Measurements from ENCODE around the gene ZSCAN25.
"Not testable (repeated sequence)": the region's sequence is repeated elsewhere in the genome, so short reads cannot be mapped to it uniquely, and the experiment has no call there.

Gene ZSCAN25

DNA sequence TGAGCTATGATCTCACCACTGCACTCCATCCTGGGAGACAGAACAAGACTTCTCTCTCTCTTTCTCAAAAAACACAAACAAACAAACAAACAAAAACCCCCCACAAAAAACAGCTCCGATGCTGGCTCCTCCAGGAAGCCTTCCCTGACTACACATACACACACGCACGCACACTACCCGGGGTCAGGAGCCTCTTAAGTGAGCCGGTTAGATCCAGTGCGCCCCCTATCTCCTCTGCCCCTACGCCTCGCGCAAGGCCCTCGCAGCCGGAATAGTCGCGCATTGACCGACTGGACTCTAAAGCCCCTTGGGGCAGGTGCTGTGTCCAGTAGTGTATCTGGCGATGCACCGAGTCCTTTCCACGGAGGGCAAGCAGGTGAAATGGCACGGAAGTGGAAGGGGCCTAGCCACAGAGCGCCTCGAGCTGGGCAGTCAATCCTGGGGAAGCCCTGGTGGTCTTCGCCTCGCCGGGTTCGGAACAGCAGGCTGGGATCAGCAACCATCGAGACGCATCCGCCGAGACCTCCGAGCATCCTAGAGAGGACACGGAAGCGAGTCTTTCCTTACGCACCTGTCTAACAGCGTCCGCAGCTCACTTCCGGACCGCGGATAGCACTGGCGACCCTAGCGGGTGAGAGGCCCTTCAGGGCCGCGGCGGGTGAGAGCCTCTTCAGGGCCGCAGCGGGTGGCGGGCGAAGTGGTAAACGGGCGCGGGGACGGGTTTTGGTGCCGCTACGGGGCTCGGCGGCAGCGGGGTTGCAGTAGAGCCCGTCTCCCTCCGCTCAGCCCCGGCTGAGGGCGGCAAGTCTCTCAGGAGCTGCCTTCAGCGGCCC is at the start of gene ZSCAN25:
TSS of gene ZSCAN25 (plus strand) at position 588 of the 833 bp plus-strand sequence. CDS start 2,661 bp downstream, outside the sequence.
- DNase-seq: peak; percentile 90

DNA sequence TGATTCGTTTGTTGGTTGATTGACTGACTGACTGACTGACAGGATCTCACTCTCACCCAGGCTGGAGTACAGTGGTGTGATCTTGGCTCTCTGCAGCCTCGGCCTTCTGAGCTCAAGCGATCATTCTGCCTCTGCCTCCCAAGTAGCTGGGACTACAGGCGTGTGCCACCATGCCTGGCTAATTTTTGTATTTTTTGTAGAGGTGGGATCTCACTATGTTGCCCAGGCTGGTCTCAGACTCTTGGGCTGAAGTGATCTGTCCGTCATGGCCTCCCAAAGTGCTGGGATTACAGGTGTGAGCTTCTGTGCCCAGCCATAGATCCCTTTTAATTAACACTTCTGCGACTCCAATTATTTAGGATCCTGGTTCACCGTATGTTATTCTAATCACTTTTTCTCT is 48.0 kb upstream of the ZSCAN25 start:
- not testable (repeated sequence) for DNase-seq

DNA sequence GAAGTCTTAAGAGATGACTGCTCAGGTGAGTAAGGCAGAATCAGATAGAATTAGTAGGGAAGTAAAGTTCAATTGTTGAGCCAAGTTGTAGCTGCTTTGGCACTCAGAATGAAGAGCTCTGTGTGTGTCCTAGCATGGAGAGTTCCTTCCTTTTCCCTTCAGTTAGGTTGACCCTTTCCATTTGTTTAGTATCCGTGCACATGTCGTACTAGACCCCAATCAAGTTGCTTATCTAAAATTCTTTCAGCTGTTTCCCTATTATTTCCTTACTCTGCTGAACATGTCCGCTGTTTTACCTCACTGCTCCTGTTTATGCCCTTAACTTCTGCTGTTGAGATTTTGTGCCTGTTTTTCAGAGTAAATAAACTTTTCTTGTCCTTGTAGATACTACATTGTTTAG is 45.0 kb upstream of the ZSCAN25 start:
- DNase-seq: no peak

DNA sequence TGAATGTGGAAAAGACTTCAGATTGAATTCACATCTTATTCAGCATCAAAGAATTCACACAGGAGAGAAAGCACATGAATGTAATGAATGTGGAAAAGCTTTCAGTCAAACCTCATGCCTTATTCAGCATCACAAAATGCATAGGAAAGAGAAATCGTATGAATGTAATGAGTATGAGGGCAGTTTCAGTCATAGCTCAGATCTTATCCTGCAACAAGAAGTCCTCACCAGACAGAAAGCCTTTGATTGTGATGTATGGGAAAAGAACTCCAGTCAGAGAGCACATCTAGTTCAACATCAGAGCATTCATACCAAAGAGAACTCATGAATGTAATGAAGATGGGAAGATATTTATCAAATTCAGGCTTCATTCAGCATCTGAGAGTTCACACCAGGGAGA is 43.5 kb upstream of the ZSCAN25 start:
- DNase-seq: no peak

DNA sequence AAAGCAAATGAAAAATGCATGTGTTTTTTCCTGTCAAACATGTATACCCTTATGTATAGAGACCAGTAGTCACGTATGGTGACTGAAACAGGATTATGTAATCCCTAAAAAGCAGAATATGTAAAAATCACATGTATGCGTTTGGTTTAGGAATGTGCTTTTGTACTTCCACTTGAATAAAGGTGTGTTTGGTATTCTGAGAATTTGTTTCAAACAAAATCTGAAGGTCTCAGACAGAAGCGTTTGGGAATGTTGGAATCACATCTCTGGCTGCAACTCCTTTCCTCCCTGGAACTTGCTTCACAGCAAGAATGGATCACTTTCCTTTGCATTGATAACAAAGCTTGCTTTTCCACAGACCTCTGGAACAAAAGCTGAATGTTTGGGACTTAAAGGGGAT is 40.5 kb upstream of the ZSCAN25 start:
- DNase-seq: no peak

DNA sequence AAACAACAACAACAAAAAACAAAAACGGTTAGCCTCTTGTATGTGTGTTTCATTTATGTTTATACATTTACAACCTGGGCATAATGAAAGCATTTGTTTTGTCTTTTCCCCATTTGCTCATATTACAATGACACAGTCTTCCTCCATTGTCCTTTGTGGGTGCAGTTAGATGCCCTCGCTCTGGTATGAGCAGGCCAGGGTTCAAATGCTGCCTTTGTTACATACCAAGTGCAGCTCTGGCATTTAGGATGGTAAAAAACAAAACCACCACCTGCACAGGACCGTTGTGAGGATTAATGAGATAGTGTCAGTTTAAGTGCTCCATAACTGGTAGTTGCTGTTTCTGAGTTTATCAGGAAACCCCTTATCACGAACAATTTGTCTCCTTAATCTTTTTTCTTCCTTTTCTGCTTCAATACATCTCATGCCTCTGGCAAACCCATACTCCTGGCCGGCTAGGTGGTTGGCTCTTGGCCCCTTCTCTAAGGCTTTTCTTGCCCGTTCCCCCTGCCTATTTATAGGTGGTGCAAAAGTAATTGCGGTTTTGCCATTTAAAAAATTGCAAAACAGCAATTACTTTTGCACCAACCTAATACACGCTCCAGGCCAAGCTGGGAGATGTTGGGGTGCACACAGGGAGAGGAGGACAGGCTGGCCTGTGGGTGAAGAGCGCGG is 37.3 kb upstream of the ZSCAN25 start:
- no peak for DNase-seq

DNA sequence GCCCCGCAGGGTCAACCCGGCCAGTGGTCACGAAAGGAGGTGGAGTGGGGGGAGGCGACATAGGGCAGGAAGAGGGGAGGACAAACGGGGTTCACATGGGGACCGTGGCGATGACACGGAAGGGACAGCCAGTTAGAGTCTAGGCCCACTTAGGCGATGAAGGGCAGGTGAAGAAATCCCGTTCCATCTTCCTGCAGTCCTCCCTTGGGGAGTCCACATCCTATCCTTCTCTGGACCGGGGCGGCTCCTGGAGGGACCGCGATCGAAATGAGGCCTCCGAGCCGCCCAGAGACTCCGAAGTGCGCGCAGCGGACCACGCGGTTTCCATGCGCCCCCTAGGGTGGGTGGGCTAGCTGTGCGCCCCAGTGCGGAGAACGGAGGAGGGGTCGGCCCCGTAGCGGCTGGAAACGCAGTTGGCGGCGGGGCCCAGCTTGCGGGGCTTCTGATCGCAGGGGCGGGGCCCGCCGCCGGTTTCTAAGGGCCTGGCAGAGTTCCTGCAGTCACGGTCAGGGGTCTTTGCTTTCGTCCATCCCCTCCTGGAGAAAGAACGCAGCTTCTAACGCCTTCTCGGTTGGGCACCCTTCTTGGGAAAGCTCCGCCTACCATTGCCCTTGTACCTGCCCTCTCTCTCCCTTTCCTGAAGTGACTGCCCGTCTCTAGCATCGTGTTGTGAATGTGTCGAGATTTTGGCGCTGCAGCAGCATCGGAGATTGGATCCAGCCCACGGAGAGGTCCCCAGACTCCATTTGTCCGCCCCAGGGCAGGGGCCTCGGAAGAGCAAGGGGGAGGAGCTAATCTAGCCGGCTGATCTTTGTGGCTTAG is 36.6 kb upstream of the ZSCAN25 start:
- DNase-seq: peak; percentile 39

DNA sequence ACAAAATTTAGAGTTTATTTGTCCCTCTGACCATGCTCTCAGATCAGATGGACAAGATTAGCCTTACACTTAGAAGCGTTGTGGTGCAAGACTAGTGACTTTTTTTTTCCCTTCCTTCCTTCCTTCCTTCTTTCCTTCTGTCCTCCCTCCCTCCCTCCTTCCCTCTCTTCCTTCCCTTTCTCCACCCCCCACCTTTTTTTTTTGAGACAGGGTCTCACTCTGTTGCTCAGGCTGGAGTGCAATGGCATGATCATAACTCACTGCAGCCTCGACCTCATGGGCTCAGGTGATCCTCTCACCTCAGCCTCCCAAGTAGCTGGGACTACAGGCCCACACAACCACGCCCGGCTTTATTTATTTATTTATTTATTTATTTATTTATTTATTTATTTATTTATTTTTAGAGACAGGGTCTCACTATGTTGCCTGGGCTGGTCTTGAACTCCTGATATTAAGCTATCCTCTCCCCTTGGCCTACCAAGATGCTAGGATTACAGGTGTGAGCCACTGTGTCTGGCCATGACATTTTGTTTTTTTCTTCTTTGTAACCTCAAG is 35.9 kb upstream of the ZSCAN25 start:
- not testable (repeated sequence) for DNase-seq

DNA sequence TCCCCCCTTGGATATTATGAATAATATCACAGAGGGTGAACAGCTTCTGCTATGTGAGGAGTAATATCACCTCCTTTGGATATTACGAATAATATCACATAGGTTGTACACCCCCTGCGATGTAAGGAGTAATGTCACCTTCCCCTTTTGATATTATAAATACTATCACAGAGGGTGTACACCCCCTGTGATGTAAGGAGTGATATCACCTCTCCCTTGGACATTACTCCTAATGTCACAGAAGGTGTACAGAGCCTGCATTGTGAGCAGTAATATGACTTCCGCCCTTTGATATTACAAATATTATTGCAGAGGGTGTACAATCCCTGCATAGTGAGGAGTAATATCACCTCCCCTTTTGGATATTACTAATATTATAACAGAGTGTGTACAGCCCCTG is 27.9 kb upstream of the ZSCAN25 start:
- no peak for DNase-seq

DNA sequence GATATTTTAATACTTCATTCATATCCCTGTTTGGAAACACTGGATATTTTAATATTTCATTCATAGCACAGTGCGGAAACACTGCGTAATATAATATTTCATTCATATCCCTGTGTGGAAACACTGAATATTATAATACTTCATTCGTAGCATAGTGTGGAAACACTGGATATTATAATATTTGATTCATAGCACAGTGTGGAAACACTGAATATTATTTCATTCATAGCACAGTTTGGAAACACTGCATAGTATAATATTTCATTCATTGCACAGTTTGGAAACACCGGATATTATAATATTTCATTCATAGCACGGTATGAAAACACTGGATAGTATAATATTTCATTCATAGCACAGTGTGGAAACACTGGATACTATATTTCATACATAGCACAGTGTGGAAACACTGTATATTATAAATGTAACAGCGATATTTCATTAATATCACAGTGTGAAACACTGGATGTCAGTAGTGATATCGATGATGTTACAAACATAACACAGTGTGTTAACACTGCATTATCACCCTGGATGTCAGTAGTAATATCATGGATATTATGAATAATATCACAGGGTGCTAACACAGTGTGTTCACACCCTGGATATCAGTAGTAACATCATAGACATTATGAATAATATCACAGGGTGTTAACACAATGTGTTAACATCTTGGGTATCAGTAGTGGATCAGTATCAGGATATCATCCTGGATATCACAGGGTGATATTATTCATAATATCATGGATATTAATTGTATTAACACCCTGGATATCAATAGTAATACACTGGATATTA is 21.6 kb upstream of the ZSCAN25 start:
- DNase-seq: no peak

DNA sequence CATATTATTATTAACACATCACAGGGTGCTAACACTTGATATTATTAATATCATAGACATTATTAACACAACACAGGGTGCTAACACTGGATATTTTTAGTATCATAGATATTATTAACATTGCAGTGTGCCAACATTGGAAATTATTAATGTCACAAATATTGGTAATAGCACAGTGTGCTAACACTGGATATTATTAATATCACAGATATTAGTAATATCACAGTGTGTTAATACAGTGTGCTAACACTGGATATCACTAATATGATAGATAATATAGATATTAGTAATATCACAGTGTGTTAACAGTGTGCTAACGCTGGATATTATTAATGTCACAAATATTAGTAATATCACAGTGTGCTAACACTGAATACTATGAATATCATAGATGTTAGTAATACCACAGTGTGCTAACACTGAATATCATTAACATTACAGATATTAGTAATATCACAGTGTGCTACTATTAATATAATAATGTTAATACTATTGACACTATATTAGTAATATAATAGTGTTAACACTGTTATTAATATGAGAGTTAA is 20.3 kb upstream of the ZSCAN25 start:
- no peak for DNase-seq

DNA sequence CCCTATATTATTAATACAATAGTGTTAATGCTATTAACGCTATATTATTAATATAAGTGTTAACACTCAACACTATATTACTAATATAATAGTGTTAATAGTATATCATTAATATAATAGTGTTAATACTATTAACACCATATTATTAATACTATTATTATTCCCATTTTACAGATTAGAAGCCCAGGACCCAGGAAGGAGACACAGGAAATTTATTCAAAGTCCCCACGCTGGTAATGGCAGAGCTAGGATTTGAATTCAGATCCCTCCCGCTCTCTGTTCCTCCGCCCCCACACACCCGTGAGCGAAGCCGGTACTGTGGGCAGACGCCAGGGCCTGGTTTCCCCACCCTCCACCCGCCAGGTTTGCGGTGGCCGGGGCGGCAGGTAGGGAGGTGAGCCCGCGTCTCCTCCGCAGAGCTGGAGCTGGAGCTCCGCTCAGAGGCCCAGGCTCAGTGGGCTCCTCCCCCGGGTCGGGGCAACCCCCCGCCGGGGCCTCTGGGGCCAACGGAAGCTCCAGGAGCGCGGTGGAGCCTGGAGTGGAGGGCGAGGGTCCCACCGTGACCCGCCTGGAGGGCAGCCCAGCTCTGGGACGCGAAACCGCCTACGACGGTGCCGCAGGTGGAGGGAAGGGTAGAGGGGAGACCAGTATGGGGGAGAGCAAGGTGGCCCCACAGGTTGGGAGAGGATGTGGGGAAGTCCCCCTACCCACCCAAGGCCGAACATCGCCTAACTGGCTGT is 18.8 kb upstream of the ZSCAN25 start, which contains the start of gene TMEM225B:
TSS of gene TMEM225B (plus strand) at position 506 of the 740 bp plus-strand sequence. CDS start 6,122 bp downstream, outside the sequence.
- no peak for DNase-seq

DNA sequence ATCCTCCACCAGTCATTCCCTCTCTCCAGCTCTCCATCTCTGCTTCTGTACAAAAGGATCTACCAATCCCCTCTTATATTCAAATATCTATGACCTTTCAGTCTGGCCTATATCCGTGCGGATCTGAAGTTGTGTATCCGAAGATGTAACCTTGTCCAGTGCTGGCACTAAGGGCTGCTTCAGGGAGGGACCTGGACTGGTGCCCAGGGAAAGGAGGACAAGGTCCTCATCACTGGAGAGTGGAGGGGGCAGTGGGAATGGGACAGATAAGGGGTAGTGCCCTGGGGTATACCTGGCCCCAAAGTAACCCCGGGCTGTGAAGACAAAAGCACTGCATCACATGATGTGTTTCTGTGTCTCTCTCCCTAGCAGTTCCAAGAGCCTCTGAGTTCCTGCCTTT is 16.9 kb upstream of the ZSCAN25 start:
- DNase-seq: no peak

DNA sequence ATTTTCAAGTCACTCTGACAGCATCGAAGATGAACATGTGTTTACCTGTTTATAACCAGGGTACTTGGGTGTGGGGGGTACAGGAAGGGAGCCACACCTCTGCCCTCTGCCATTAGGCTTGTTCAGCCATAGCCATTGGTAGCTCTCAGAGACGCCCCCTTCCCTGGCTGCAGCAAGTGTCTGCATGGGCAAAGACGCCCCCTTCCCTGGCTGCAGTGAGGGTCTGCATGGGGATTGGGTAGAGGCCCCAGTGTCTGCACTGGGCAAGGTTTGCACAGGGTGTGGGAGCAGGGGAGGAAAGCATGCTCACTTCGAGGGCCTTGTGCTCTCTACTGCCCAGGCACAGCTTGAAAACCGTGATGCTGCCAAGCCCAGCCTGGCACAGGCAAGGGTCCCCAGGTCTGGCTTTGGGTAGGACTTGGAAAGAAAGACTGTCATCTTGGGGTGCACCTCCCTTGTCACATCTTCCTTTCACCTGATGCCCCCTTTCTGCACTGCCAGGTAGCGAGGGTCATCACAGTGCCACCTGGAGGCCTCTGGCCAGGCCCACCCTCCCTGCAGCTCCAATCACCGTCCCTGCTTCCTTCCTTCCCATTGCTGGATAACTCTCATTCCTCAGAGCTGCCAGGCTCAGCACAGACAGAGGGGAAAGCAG is 15.0 kb upstream of the ZSCAN25 start:
- no peak for DNase-seq

DNA sequence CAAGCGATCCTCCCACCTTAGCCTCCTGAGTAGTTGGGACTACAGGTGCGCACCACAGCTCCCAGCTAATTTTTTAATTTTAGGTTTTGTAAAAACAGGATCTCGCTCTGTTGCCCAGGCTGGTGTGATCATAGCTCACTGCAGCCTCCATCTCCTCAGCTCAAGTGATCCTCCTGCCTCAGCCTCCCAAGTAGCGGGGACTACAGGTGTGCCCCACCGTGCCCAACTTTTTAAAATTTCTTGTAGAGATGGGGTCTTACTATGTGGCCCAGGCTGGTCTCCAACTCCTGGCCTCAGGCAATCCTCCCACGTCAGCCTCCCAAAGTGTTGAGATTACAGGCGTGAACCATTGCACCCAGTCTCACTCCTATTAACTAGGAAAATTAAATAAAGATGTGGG is 11.2 kb upstream of the ZSCAN25 start:
- DNase-seq: no peak

DNA sequence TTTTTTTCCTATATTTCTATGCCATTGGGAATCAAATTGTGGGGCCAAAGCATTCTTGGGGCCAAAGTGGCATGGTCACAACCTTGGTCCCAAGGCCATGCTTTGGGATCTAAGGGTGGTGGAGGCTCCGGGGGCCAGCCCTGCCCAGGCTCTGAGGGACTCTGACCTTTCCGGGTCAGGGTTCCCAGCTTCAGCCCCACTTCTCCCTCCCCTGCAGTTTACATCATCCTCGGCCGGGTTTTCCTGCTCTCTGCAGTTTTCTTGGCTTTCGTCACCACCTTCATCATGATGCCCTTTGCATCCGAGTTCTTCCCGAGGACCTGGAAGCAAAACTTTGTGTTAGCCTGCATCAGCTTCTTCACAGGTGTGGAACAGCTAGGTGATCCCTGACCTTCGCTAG is 10.2 kb upstream of the ZSCAN25 start:
- no peak for DNase-seq

DNA sequence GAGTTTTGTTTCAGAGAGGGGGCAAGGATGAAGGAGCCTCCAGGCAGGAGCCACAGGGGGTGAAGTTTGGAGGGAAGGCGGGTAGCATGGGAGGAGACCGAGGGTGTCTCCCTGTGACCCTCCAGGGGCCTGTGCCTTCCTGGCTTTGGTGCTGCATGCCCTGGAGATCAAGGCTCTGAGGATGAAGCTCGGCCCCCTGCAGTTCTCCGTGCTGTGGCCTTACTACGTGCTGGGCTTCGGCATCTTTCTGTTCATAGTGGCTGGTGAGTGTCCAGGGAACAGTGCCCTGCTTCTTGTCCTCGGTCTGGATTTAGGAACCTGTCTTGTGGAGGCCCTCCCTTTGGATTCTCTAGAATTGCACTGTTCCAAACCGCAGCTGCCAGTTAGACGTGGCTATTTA is 9.2 kb upstream of the ZSCAN25 start:
- DNase-seq: no peak

DNA sequence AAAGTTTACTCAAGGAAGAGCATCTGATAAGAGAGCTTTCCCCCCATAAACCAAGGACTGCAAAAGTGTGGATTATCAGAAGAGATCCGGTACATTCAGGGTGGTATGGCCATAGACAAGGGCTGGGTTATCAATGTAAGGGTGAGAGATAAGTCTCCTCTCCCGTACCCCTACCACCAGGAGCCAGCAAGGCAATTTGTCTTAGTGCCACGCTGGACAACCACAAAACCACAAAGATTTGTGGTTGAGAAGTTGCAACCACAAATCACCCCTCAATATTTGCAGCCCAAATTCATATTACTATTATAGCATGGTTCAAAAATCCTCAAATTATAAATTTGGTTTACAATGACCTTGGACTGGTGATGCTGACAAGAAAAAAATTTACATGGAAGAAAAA is 2.3 kb upstream of the ZSCAN25 start:
- DNase-seq: no peak

DNA sequence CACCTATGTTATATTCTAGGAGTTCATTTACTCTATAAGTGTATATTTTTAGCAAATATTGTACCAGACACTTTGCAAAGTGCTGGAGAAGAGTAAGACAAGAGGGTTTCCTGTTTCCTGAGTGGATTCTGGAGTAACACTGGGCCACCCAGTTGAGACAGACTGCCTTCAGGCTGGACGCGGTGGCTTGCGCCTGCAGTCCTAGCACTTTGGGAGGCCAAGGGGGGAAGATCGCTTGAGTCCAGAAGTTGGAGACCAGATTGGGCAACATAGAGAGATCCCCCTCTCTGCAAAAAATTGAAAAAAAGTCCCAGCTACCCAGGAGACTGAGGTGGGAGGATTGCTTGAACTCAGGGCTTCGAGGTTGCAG is 772 bp upstream of the ZSCAN25 start:
- no peak for DNase-seq

DNA sequence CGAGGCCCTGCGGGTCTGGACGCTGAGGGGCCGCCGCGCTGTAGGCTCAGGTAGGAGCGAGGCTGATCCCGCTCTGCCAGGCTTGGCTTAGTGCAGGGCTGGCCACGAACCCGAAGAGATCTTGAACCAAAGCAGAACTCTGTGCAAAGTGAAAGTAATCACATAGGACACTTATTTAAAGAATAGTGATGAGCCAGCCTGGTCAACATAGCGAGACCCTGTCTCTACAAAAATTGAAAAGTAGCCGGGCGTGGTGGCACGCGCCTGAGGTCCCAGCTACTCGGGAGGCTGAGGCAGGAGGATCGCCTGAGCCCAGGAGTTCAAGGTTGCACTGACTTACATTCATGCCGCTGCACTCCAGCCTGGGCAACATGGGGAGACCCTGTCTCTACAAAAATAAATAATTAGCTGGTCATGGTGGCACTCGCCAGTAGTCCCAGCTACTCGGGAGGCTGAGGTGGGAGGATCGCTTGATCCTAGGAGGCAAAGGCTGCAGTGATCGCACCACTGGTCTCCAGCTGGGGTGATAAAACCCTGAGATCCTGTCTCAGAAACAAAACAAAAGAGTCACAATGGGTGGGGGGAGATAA is 541 bp downstream of the ZSCAN25 start:
- DNase-seq: no peak
